Tibial nerve (tissue), 4 donors: ENCODE results near the gene BDH1. TPM values are rescaled to one million over a fixed set of nuclear protein-coding genes. Genes with fewer than 3 reads are reported as not detected.

Experiments used
- DNase-seq, 2 donors: peaks; one replicate each; pipeline ENCODE4 v3.0.0-alpha.2; 2019; ENCODE audit warnings: low spot score in 2 of 2
- H3K27ac ChIP-seq, 4 donors: fragments of 200-600 bp; sonication (generic) in 3 of 4; one replicate each; pipeline ENCODE4 v1.5.1; 2017 to 2019; ENCODE audit warnings: mild to moderate bottlenecking in 1 of 4
- H3K27me3 ChIP-seq, 2 donors: fragments of 200-600 bp; sonication (generic) in 1 of 2; one replicate each; pipeline versions ENCODE4 v1.5.1 to v1.6.0; 2017 to 2019
- H3K36me3 ChIP-seq, 3 donors: fragments of 200-600 bp; sonication (generic); one replicate each; pipeline ENCODE4 v1.5.1; 2018 to 2019
- H3K4me1 ChIP-seq, 4 donors: fragments of 200-600 bp; sonication (generic) in 3 of 4; one replicate each; pipeline ENCODE4 v1.5.1; 2017 to 2019
- H3K4me3 ChIP-seq, 4 donors: fragments of 200-600 bp; sonication (generic) in 3 of 4; one replicate each; pipeline ENCODE4 v1.5.1; 2017 to 2019; ENCODE audit warnings: mild to moderate bottlenecking in 1 of 4, moderate library complexity in 1 of 4
- H3K9me3 ChIP-seq, 4 donors: fragments of 200-600 bp; sonication (generic) in 3 of 4; one replicate each; pipeline ENCODE4 v1.5.1; 2017 to 2019
- EP300 ChIP-seq, 2 donors: sonication (generic); formaldehyde crosslinking; IDR thresholded peaks; one replicate each; pipeline ENCODE4 v1.6.1; 2017; ENCODE audit warnings: antibody characterized with exemption in 2 of 2, mild to moderate bottlenecking in 1 of 2
- POLR2A ChIP-seq, 2 donors: fragments of 450-650 bp; IDR thresholded peaks; one replicate each; pipeline ENCODE4 v1.6.1; 2017; ENCODE audit warnings: antibody characterized with exemption in 2 of 2, mild to moderate bottlenecking in 2 of 2, moderate library complexity in 2 of 2
- WGBS, 2 donors: methylation state at CpG; one replicate each; pipeline ENCODE4 v1.1.5; 2018; 5-methylcytosine and 5-hydroxymethylcytosine counted together
- total RNA-seq, 4 donors: library from RNA; depleted of rRNA; stranded (reverse); fragments of >200 nt; gene quantifications; one replicate each; pipeline ENCODE4 v1.1.0, GENCODE V29; 2016
- TF ChIP-seq, protein P1 (sequence below), 5 experiments: fragments of 200-600 bp in 3 of 5; fragments of 450-650 bp in 2 of 5; sonication (generic) in 3 of 5; IDR thresholded peaks; one replicate each; pipeline ENCODE4 v1.5.1; 2016 to 2019; ENCODE audit warnings: antibody characterized with exemption in 5 of 5, mild to moderate bottlenecking in 3 of 5, moderate library complexity in 2 of 5

The BDH1 gene
- total RNA-seq, 4 donors from 2014 or later: 15.1 to 24.3 (median 18.7) TPM

DNA sequence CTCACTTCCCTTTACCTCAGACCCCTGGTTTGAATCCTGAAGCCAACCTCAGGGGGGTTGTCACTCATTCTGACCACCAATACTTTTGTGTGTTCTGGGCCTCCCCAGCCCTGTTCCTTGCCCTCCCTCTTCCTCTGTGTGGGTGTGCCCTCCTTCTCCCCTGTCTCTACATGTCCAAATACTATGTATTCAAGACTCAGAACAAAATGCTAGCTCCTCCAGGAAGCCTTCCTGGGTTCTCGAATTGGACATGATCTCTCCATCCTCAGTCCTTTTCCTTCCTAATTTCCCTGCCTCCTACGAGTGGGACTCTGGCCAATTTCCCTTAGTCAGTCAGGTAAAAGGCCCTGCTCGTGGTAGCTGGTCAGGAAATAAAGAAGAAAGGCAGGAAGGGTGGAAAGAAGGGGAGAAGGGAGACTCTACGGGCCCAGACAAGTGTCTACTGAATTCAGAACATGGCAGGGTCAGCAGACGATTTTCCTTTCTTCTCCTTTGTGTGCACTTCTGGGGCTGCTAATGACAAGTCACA is 79.7 kb downstream of the BDH1 start:
- H3K27ac ChIP-seq: no peak overlapping the region
- peaks cover 0 to 25% (median 4%) of the 10 kb centered on the region in 4 donors for H3K4me1 ChIP-seq
- TF ChIP-seq POLR2A (IDR thresholded peaks at IDR 0.05) (no peak), EP300 (IDR thresholded peaks at IDR 0.05) (no peak)
- TF ChIP-seq, protein P1, sequence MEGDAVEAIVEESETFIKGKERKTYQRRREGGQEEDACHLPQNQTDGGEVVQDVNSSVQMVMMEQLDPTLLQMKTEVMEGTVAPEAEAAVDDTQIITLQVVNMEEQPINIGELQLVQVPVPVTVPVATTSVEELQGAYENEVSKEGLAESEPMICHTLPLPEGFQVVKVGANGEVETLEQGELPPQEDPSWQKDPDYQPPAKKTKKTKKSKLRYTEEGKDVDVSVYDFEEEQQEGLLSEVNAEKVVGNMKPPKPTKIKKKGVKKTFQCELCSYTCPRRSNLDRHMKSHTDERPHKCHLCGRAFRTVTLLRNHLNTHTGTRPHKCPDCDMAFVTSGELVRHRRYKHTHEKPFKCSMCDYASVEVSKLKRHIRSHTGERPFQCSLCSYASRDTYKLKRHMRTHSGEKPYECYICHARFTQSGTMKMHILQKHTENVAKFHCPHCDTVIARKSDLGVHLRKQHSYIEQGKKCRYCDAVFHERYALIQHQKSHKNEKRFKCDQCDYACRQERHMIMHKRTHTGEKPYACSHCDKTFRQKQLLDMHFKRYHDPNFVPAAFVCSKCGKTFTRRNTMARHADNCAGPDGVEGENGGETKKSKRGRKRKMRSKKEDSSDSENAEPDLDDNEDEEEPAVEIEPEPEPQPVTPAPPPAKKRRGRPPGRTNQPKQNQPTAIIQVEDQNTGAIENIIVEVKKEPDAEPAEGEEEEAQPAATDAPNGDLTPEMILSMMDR (IDR thresholded peaks at IDR 0.05): no peak
- H3K27me3 ChIP-seq: no peaks in the 10 kb centered on the region
- H3K36me3 ChIP-seq: no peaks in the 10 kb centered on the region
- H3K4me3 ChIP-seq: no peak overlapping the region
- 70 to 71% methylated on average over 5 of the region's 5 CpGs for WGBS, 2 donors
- H3K9me3 ChIP-seq: no peaks in the 10 kb centered on the region
- DNase-seq: no peak

DNA sequence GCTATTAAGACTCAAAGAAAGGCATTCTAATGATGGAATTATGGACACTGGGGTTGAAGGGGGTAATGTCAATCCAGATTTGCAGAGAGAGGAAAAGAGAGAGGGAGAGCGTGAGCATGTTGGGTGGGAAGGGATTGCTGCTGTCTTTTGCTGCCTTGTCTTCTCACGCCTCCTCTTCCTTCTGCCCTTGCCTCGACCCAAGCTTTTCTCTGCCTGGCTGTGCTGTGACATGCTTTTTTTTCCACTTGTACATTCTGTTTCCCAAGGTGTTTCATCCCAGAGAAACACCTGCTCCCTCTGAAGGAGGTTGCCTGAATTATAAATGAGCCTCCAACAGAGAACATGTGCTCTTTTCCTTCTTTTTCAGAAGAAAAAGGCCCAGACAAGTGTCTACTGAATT is 80.3 kb downstream of the BDH1 start:
- Histone ChIP-seq H3K9me3 (no peaks in the 10 kb centered on the region), H3K27ac (no peak overlapping the region), H3K4me1 (peaks cover 0 to 25% (median 4%) of the 10 kb centered on the region in 4 donors), H3K4me3 (no peak overlapping the region), H3K36me3 (no peaks in the 10 kb centered on the region), H3K27me3 (no peaks in the 10 kb centered on the region)
- WGBS, 2 donors: 78 to 86% methylated on average over 3 of the region's 3 CpGs
- DNase-seq: no peak
- TF ChIP-seq, protein P1 (IDR thresholded peaks at IDR 0.05): no peak

DNA sequence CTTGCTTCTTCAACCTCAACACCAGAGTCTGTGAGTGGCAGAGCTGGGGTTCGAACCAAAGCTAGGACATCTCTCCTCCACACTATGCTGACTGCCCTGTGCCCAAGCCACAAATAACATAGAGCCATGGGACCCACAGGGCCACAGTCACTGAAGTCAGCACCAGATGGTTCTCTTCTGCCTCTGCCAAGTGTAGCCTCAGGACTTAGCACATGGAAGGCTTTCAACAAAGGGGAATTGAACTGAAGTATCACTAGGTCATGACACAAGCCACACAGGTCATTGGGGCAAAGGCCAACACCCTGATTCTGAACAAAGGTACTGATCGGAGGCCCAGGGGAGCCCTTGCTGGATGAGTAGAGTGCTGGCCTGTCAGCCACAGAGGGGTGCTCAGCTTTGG is 83.6 kb downstream of the BDH1 start:
- DNase-seq: no peak
- Histone ChIP-seq H3K4me1 (peaks cover 0 to 22% (median 4%) of the 10 kb centered on the region in 4 donors), H3K27me3 (no peaks in the 10 kb centered on the region), H3K4me3 (no peak overlapping the region), H3K9me3 (no peaks in the 10 kb centered on the region), H3K36me3 (no peaks in the 10 kb centered on the region), H3K27ac (peak overlapping the region in 2 of 4 donors; percentile 5 to 52)
- TF ChIP-seq, protein P1 (IDR thresholded peaks at IDR 0.05): no peak
- TF ChIP-seq POLR2A (IDR thresholded peaks at IDR 0.05): no peak
- TF ChIP-seq EP300 (IDR thresholded peaks at IDR 0.05): no peak
- 45 to 70% methylated on average over 2 of the region's 2 CpGs for WGBS, 2 donors

DNA sequence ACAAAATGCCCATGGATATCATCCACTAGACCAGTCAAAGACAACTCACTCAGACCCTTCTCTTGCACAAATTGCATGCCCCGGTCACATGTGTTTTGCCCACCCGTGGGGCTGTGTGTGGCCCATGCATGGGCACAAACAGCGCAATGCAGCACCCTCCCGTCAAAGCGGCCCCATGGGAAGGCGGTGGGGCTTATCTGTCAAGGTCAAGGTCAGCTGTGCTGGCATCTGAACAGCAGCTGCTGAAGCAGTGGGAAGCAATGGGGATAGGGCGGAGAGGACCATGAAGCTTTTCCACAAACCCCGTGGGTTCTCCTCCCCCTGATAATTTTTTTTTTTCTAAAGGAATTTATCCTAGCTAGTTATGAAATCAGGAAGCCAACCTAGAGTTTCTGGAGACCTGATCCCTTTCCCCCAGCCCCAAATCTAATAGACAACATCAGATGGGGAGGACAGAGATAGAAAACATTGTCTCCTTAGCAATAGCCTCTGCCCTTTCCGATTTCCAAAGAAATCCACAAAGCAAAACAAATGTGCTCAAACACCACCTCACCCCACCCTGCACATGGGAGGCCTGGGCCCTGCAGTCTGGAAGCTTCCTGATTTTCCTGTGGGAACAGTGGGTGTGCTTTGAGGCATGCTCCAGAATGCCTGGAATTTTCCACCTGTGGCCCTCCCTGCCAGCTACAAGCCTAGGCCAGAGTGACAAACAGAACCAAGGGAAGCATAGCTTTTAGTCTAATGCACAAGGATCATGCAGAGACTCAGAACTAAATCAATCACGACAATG is 84.4 kb downstream of the BDH1 start:
- DNase-seq: no peak
- Histone ChIP-seq H3K36me3 (no peaks in the 10 kb centered on the region), H3K9me3 (no peaks in the 10 kb centered on the region), H3K4me1 (peaks cover 0 to 29% (median 8%) of the 10 kb centered on the region in 4 donors), H3K27ac (peak overlapping the region in 2 of 4 donors; percentile 30 to 52), H3K4me3 (no peak overlapping the region), H3K27me3 (no peaks in the 10 kb centered on the region)
- 56 to 74% methylated on average over 10 of the region's 10 CpGs for WGBS, 2 donors
- TF ChIP-seq EP300 (IDR thresholded peaks at IDR 0.05): peak in 1 of 2 donors; percentile 41
- TF ChIP-seq POLR2A (IDR thresholded peaks at IDR 0.05): no peak
- TF ChIP-seq, protein P1 (IDR thresholded peaks at IDR 0.05): no peak

DNA sequence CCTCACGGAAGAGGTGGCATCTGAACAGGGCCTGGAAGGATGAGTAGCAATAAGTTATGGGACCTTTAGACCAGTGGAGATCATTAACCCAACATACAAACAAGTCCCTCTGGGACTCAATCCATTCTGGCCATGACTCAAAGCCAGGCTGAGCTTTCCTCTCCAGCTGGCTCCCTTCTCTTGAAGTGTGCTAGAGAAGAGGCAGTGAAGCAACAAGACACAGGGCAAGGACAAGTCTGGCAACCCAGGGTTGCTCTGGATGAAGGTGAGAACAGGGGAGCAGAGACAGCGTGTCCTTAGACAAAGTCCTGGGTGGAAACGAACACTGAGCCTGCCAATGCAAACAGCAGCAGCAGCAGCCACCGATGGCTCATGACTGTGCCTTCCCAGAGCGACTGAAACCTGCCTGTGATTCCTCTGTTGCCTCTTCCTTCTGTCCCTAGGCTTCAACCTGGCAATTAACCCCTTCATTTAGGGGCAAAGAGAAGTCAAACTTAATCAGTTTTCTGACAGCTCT is 86.8 kb downstream of the BDH1 start:
- H3K9me3 ChIP-seq: no peaks in the 10 kb centered on the region
- DNase-seq: no peak
- no peaks in the 10 kb centered on the region for H3K27me3 ChIP-seq
- peak in 1 of 2 donors; percentile 11 for TF ChIP-seq EP300 (IDR thresholded peaks at IDR 0.05)
- TF ChIP-seq POLR2A (IDR thresholded peaks at IDR 0.05): no peak
- no peaks in the 10 kb centered on the region for H3K36me3 ChIP-seq
- H3K27ac ChIP-seq: no peak overlapping the region
- peaks cover 0 to 33% (median 9%) of the 10 kb centered on the region in 4 donors for H3K4me1 ChIP-seq
- no peak overlapping the region for H3K4me3 ChIP-seq
- WGBS, 2 donors: 76% methylated on average over 5 of the region's 5 CpGs
